HG03521 (cell line): ENCODE measurements around the gene PEX11A.

Experiments
- ATAC-seq: cut with Tn5 transposase; IDR thresholded peaks from one replicate; pipeline ENCODE4 v1.9.1; 2021; ENCODE audit warnings: mild to moderate bottlenecking, moderate library complexity; ENCODE audit not compliant: unreplicated experiment

Gene PEX11A

DNA sequence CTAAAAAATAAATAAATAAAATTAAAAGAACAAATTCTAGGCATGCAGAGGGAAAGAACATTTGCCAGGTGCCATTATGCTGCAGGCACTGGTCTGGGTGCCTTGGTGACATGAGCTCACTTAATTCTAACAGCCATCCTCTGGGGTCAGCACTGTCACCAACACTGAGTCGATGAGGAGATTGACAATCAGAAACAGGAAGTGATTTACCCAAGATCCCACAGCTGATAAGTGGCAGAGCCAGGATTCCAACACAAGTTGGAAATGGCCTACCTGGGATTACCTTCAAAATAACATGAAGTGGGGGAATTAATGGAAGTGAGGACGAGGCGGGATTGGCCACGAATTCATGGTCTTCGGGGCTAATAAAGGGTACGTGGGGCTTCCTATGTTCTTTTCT lies 14.9 kb downstream of the PEX11A start:
- no peak for ATAC-seq

DNA sequence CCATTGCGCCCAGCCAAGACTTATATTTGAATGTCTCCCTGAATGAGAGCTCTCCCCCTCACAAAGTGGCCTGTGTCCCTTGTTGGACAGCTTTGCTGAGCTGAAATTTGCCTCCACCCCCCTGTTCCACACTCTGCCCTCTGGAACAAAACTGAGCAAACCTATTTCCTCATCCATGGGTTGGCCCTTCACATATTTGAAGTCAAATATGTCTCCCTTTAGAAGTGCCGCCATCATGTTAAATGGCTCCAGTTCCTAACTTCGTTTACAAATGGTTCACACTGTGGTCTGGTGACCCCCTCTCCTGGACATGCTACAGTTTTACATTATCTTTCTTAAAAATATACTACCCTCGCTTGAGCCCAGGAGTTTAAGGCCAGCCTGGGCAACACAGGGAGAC lies 16.0 kb downstream of the PEX11A start:
- no peak for ATAC-seq

DNA sequence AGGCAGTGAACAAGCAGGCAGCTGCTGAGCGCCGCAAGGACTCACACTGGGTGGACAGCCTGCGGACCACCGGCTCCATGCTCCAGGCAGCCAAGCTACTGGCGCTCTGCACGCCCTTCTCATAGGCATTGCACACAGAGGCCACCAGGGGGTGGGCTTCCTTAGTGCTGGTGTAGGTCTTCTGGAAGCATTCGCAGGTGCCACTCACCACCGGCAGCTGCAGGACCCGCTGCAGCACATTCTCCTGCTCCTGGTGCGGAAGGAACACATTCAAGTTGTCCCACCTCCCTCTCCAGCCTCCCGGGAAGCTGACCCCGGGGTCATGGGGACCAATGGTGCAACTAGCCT lies 17.4 kb downstream of the PEX11A start:
- ATAC-seq: no peak

DNA sequence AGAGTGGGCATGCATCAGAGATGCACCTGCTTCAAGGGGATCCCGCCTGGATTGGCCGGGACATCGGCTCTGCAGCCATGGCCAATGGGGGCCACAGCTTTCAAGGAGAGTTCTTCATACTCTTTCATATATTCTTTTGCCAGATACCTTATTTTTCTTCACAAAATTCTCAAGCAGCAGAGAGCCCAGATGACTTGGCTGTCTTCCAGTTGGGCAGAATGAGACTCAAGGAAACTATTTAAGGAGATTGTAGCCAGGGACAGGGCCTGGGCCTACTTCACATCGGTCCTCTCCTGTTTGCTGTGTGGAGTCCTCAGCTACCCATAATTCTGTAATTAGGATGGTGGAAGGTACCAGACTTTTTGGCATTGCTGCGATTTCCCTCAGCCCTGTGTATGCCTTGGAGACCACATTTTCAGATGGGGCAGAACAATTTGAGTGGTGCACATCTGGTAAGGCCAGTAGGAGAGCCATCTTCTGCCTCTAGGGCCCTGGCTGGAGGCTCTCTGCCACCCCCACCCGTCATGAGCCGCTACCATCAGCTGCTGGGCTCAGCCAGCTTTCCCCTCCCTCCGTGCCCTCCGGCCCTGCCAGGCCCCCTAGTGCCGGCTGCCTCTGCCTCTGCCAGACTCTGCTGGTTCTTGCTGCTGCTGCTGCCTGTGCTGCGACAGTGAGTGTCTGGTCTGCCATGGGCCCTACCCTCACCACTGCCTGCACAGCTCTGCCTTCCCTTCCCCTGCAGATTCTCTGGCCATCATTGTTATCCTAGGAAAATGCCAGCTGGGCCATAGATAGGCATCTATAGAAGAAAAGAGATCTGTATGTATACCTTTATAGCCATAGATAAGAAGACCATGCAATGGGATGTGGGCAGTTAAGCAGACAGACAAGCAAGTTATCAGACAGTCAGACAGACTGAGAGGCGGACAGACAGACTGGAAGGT lies 18.1 kb downstream of the PEX11A start:
- no peak for ATAC-seq

DNA sequence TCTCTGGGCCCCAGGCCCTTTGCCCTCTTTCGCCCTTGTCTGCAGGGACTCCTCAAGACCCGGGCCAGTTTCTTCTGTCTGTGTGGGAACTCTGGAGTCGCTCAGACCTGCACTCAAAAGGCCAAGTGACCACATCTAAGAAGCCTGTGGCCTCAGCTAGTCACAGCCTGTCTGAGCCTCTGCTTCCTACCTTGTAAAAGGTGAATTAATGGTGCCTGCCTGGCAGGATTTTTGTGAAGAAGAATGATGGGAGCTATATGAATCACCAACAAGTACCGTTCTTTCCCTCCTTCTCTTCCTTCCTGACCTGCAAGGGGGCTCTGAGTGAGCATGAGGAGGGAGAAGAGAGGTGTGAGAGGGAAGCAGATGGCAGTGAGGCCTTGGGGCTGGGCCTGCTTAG lies 18.9 kb downstream of the PEX11A start:
- no peak for ATAC-seq

DNA sequence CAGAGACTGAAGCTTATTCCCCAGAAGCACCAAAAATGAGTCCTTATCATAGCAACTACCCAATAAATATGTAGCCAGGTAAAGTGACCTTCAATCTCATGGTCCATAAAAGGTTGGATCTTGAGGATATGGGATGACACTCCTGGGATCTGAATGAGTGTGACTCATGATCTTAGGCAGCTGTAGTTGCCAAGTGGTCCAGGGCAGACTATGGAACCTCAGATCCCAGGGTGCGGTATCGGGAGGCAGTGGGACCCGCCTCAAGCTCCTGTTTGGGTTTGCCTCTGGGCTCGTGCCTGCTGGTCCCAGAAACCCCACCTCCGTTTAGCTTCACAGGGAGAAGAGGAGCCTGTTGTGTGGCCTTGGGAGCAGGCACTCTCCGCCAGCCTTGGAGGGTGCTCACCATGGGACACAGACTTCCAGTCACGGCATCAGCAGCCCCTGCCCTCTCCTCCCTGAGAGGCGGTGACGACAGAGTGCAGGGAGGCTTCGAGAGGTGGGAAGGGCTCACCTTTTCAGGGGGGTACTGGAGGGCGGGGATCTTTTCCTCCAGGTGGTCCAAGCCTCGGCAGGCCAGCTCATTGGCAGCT lies 19.5 kb downstream of the PEX11A start:
- ATAC-seq: no peak

DNA sequence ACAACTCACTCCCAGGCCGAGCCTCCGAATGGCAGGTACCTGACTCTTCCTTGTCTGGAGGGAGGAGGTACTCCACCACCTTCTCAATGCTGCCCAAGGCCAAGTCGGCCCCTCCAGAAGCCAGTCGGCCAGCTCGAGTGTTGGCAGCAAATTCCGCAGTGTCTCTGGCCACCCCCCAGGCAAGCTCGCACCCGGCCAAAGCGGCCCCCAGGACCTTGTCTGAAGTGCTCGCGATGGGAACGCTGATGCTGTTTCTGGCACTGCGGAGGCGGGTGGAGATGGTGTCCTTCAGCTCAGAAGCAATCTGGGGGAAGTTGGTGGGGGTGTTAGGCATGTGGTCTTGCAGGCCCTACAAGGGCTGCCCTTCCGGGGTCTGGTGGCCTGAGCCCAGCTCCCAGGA lies 20.6 kb downstream of the PEX11A start:
- no peak for ATAC-seq

DNA sequence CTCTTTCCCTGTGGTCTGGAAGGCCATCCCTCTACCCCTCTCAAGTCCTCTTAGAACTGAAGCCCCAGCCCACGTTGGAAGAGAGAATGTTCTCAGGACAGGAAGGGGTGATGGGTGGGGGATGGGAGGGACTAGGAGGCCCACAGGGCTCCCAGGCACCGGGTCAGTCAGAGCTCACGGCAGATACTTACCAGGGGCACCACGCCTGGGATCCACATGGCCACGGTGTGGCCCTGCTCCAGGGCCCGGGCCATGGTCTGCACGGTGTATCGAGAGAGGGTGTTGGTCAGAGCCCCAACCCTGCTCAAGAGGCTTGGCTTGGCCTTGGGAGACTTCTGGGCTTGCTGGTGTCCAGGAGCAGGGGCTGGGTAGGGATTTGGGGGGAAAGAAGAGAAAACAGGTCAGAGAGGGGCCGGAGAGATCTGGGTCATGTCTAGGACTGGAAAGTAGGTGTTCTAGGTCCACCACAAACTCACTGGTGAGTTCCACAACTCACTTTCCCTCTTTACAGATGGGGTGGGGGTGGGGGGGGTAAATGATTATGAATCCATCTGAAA lies 21.2 kb downstream of the PEX11A start:
- ATAC-seq: no peak

DNA sequence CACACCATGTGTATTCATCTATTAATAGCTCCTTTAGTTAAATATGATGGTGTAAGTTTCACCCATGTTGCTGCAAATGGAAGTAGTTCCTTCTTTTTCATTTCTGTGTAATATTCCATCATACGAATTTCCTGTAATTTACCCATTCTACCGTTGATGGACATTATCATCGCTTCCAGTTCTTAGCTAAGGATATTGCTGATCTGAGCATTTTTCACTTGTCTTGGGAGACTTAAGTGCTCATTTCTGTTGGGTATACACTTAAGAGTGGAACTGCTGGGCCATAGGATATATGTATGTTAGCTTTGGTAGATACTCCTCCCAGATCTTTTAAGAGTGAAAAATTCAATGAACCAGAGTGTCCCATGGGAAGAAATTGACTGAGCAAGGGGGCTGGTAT lies 22.4 kb downstream of the PEX11A start:
- no peak for ATAC-seq

DNA sequence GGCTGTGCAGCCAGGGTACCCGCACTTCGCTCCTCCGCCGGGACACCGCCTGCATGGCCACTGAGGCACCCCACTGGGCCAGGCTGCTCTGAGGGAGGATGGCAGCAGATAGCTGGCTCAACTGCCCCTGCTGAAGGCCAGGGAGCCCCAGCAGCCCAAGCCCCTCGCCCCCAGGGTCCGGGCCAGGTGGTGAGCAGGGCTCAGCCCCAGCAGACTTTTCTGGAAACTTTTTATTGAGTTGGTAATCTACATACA lies 22.9 kb downstream of the PEX11A start:
- ATAC-seq: no peak

DNA sequence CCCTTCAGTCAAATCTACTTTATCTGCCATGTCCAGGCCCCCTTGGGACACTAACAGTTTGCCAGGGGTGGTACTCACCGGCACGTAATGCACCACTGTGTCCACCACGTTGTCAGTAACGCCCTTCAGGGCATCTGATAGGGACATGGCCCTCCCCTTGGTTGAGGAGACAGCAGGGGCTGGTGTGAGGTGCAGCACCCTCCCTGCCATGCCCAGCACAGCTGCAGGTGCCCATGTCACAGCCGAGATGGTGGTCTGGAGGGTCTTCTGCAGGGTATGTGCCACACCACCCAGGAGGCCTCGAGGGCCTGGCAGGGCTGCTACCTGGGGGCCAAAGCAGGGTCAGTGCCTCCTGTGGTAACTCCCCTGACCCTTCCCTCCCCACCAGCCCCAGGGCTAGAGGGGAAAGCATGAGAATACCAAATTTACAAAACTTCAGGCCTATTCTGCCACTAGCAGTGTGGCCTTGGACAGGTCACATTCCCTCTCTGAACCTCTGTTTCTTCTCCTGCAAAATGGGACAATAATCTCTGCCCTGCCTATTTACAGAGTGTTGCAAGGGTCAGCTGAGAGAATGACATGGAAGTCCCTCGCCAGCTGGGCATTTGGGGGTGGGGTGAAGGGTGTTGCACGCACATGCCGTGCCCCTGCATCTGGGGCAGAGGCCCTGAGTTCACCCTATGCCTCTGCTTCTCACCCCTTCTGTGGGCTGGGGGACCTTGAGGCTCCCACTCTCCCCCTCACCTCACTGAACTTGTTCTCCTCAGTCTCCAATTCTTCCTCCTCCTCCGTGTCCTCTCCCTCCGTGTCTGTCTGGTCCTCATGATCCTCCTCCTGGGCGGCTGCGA lies 23.5 kb downstream of the PEX11A start:
- no peak for ATAC-seq

DNA sequence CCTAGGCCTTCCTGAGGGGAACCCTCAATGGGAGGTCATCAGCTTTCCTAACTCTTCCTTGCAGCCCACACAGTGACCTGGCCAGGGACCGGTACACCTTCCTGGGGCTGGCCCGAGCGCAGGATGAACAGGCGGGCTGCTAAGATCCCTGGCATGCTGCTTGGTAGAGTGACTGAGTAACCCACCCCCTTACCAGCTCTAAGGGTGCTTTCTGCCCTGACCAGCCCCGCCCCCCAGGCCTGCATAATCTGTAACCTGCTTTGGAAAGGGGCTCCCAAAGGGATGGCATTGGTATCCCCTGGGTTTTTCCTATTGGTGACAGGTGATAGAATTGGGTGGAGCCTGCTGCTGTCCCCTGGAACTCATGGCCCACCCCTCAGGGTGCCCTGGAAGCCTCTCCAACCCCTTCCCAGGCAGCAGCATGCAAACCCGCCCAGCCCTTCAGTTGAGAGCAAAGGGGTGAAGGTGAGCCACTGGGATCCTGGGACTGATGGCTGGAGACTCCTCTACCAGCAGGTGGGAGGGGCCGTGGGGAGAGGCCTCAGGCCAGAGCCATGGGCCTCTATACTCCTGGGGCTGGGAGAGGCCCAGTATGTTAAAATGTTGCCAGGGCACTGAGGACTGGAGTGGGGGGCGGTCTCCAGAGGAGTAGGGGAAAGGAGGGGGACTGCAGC lies 24.2 kb downstream of the PEX11A start:
- no peak for ATAC-seq

DNA sequence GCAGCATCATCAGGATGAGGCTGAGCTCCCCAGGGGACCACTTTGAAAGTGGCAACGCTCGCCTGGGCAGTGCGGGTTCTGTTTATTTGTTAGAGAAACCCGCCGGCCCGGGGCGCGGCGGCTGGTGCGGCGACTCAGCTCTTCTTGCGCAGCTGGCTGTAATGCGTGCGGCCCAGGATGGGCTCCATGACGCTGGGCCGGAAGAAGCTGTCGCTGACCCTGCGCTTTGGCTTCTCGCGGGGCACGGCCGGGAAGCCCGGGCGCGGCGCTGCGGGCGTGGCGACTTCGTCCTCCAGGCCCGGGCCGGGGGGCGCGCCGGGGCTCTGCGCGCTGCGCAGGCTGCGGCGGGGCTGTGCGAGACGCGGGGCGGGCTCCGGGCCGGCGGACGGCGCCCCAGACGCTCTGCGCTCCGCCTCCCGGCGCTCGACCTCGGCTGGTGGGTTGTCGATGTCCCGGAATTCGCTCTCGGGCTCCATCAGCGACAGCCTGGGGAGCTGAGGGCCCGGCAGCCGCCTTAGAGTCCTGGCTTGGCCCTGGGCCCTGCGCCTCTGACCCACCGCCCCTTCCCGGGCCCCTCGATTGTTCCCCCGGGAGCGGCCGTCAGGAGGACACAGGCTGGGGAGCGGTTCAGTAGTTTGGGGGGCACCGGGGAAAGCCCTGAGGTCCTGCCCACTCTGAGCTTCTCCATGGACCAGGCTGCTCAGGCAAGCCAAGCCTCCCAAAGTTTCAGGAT lies 24.9 kb downstream of the PEX11A start:
- no peak for ATAC-seq

DNA sequence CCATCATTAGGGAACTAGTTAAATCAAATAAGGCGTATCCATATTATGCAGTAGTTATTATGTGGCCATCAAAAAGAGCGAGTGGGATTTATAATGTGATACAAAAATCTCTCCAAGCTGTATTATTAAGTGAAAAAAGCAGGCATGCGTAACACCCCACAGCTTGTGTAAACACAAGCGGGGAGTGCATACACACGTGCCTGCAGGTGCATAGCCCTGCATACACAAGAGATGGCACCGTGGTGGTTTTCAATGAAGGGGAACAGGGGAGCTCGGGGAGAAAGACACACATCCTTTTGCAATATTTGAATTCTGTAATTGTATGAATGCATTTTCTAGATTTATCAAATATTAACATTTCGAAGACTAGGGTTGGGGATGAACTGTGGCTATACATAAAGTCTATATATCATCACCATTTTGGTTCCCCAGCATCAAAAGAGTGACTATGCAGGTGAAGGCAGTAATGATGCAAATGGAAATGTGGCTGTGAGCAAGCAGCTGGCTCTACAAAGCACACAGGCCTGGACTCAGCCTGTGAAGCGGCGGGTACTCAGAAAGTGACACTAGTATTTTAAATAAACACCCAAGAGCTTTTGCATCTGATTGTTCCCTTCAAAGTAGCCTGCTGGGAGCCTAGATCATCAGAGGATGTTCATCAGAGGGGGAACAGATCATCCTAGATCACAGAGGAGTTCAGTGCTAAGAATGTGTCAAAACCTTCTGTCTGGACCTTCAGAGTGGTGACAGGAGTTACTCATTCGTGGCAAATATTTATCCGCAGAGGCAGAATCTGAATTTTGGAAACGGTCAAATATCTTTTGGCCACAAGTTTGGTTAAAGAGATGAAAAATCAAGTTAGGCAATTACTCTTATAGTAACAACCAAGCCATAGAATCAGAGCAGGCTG lies 25.9 kb downstream of the PEX11A start:
- ATAC-seq: no peak

DNA sequence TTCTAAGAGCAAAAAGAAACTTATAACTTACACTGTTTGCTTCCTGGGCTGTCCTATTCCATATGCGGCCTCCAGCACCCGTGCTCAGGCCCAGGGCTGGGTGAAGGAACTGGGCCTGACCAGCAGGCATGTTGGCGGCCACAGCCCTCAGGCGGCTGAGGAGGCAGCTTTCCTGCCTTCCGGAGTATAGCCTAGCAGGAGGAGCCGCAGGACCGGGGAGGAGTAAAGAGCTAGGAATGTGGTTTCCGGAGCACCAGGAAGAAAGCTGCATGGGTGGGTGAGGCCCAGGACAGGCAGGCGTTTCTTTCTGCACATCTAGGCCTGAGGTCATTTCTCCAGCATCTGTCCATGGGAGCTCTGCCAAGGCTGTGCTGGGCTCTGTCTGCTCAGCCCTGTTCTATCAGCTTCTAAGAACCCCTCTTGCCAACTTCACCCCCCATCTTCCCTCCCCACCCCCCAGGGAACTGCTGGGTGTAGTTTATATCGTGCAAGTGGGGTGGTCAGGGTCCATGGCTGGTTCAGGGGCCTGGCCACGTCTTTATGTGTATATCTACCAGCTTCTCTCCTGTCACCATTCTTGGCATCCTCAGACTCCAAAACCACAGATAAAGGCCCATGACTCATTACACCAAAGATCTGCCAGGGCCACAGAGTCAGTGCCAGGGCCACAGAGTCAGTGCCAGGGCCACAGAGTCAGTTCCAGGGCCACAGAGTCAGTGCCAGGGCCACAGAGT lies 27.5 kb downstream of the PEX11A start:
- ATAC-seq: no peak

DNA sequence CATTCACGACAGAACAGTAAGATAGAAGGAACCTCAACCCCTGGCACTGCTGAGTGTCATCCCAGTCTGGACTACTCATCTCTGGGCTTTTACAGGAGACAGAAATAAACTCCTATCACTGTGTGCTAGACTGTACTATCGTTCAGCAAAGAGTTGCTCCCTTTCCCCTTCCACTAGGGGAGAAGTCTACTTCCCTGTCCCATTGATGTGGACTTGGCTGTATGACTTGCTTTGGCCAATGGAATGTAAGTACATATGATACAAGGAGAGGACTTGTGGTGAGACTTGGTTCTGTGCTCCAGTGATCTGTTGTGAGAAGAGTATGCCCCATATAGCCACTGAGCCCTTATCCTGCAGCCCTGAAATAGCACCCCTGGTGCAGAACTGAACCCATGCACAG lies 30.0 kb downstream of the PEX11A start:
- ATAC-seq: no peak

DNA sequence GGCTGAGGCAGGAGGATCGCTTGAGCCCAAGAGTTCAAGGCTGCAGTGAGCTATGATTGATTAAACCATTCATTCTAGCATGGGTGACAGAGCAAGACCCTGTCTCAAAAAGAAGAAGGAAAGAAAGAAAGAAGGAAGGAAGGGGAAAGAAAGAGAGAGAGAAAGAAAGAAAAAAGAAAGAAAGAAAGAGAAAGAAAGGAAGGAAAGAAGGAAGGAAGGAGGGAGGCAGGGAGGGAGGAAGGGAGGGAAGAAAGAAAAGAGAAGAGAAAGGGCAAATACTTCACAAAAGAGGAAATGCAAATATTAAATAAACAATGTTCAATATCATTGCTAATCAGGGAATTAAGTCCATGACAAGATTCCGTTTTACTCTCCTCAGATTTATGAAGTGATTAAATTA lies 31.3 kb downstream of the PEX11A start:
- no peak for ATAC-seq

DNA sequence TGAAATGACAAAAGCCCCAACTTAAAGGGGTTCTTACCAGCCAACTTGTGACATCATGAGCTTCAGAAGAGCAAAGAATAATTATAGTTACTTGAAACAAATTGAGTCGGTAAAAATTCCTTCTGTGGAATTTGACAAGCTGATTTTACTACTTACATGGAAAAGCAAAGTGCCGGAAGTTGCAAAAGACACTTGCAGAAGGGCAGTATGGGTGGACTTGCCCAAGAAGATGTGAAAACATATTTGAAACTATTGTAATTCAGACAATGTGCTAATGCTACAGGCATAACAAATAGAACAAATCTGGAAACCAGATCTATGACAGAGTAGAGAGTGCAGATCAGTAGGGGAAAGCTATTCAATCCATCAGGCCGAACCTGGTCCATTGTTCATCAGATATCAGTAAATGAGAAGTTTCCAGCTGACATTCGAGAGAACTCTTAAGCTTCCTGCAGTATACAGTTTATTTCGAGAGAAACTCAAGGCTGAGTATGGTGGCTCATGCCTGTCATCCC lies 32.8 kb downstream of the PEX11A start:
- ATAC-seq: no peak
